NCI-H146 treated with DMSO at 0.1 percent for 48 hours (cell line): ENCODE data around the gene ICAM3.

Experiments used
- DNase-seq: peaks from one replicate; lab custom pipeline; 2025; ENCODE audit not compliant: unreplicated experiment; lab: John Stamatoyannopoulos, UW

ICAM3 gene

DNA sequence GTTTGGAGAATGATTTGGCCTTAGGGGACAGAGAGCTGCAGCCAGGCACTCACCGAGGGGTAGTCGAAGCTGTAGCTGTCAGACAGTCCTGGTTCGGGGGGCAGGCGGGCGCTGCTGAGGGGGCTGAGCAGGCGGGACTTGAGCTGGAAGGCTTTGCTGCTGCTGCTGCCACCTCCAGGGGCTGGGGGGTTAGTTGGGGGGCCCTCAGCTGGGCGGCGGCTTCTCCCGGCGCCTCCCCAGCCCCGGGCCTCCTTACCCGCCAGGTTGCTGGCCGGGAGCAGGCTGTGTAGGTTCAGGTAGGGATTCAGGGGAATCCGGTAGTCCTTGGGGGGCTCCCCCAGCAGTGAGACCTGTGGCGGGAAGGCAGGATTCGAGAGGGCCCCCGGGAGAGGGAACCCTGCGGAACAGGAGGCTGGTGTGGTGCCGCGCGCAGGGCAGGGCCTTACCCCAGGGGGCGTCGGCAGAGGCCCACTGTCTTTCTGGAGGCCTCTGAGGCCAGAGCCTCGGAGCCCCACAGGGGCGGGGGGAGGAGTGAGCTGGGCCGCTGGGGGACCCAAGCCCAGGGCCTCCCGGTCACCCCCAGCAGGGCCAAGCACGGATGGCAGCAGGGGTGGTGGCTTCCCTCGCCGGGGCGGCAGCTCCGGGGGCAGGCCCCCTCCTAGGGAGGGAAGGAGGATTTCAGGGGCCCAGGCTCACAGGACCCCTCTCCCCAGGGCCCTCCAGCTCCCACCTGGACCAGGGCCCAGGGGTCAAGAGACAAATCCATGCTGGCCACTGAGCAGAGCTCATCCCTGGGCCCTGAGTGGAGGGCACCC is 18.6 kb downstream of the ICAM3 start:
- DNase-seq, result no peak

DNA sequence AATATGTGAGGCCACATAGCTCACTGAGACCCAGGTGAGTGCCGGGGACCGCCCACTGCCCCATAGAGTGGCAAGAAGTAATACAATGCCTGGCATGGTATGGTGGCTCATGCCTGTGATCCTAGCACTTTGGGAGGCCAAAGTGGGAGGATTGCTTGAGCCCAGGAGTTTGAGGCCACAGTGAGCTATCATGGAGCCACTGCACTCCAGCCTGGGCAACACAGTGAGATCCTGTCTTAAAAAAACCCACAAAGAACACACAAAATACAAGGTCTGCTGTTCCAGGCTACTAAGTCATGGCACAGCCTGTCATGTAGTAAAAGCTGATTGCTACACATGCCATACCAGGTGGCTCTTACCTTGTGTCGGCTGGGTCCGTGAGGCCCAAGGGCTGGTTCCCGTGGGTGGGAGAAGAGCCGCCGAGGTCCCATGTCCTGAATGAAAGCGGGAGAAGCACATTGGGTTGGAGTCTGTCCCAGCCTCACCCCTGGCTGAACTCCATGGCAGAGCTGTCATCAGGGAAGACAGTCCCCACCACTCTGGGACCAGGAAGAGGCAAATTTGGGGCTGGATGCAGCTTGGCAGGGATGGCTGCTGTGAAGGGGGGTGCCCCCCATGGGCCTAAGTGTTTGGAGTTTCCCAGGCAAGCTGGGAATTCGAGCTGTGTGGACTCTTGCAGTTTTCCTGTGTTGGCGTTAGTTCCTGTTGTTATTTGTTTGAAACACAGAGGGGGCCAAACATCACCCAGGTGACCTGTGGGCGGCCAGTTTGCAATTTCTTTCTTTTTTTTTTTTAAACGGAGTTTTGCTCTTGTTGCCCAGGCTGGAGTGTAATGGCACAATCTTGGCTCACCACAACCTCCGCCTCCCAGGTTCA is 20.4 kb downstream of the ICAM3 start:
- no peak for DNase-seq

- no peak for DNase-seq
These were observed 21.5 kb downstream of the ICAM3 start for GRCh38 chr19:10317857-10318462.

DNA sequence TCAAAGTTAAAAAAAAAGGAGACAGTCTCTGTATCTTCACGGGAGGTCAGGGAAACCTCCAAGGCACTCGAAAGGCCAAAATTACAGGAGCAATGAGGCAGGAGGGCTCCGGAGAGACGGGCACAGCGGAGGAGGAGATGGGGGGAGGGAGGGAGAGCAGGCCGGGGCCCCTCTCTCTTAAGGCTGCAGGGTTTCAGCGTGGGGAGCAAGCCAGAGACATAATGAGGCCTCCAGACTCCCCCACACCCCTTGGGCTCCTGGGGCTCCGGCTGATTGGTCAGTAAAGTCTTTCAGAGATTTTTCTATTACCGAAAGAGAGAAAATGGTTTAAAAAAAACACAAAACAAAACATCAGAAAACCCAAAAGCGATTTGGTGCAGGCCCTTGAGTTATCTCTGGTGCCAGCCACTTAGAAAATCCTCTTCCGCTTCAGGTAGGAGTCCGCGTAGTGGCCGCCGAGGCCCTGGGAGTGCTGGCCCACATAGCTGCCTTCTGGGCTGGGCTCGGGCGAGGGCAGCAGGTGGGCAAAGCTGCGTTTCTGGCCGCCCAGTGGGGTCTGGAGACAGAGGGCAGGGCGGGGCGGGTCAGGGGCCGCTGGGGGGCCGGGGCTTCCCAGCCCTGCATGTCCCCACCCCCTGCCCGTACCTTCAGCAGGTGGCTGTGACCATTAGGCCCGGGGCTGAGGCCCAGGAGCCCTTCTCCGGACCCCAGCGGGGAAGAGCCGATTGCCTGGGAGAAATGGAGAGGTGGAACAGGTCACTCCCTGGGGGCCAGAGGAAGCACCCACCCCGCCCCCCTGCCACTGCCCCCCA is 22.2 kb downstream of the ICAM3 start:
- no peak for DNase-seq

GRCh38 chr19:10316229-10317044 is 23.0 kb downstream of the ICAM3 start:
- no peak for DNase-seq

DNA sequence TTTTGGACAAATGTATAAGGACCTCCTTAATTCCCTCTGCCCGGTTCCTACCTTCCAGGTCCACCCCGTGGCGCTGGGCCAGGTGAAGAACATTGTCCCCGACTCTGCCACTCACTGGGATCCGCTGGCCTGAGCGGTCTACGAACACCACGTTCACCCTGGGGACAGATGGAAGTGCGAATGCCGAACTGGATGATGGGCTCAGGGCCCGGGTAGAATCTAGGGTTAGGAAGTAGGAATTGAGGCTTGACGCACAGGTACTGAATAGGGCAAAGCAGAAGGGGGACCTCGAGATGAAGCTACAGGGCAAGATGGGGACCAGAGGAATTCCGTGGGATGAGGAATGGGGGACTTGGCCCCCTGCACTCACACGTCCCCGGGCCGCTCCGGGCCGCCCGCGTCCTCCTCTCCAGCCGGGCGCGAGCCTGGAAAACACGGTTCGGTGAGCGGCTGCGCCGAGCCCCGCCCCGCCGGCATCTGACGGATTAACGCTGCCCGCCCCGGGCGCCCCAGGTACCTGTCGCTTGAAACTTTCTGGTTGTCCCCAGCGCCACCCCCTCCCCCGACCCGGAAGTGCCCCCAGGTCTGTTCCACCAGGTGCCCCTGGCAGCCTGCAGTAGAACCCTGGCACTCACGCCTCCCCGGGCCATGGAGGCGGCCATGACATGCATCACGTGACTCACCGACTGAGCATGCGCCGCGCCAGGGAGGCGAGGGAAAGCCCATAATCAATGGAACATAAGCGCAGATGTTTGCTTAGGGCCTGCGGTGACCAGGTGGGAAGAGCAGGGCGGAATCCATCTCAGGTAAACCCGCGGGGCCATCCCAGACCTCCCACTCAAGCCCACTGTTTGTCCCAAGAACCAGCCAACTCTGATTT is 23.8 kb downstream of the ICAM3 start, which contains the start of gene FDX2:
FDX2 (minus strand) TSS at position 681 of the 880 bp plus-strand sequence; CDS start at position 662, 19 bp downstream.
- peak; percentile 93 for DNase-seq

- no peak for DNase-seq
These were observed 30.0 kb downstream of the ICAM3 start, which contains the start of gene ZGLP1 for GRCh38 chr19:10309423-10309822. Gene ZGLP1, minus strand, starts transcription at chr19:10309815.

DNA sequence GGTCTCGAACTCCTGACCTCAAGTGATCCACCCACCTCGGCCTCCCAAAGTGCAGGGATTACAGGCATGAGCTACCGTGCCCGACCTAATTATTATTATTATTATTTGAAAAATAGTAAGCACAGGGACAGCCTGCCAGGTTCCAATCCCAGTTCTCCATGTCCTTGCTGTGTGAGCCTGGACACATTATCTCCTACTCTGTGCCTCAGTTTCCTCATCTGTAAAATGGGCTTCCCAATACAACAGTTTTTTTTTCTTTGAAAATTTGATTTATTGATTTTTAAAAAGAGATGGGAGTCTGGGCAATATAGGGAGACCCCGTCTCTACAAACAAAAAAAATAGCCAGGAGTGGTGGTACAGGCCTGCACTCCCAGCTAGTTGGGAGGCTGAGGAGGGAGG is 33.1 kb downstream of the ICAM3 start:
- no peak for DNase-seq

DNA sequence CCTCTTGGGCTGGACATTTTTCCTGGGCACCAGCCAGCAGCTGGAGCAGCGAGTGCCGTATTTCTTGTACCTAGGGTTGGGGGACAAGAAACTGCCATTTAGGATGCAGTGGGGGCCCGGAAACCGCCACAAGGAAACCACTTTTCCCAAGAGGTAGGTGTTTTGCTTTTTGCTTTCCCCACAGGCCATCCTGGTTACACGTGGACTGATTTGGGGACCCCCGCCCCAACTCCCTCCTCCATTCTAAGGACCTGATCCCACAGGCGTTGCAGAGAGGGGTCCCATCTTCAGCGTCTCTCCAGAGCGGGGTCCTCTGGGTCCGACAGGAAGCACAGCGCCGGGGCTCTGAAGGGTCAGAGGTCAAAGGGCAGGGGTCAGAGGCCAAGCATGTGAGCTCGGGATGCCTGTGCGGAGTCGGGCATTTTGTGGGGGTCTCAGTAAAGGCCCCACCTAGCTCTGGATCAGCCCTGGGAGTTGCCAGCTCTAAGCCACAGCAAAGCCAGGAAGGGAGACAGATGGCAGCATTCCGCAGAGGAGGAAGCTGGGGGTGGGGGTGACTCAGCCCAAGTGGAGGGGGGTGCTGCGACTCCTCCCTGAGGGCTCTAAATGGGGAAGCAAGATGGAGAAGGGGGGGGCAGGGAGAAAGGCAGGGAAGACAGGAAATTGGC is 34.2 kb downstream of the ICAM3 start:
- no peak for DNase-seq

DNA sequence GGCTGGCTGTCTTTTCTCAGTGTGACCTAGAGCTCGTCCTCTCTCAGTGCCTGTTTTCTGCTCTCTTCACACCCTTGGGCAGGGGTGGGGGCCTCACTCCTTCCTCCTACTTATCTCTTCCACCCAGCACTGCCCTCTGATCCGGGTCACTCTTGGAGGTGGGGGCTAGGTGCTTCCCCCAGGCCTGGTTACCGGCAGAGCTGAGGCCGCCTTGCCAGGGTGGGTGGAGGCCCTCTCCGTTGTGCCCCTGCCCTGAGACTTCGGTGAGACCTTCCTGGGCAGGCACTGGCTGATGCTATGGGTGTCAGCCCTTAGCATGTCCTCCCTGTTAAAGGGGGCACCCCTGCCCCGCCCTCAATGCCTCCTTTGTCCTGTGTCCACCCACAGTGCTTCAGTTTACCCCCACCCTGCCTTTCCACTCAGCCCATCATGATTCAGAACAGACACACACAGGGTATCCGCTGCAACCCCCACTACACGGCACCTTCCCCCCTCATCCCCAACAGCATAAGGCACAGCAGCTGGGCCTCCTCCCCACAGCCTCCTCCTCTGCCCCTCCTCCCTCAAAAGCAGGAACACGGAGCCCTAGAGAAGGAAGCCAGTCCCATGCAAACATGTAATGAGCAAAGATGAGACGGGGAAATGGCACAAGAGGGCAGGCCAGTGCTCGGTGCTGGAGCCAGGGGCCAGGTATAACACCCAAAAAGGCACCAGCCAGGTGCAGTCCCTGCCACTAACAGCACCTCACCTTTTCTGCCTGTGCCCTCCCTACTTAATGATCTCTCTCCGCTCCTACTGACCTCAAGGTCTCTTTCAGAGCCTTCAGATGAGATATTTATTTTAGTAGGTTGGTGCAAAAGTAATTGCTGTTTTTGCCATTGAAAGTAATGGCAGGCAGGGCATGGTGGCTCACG is 39.6 kb downstream of the ICAM3 start:
- no peak for DNase-seq

- DNase-seq, result no peak
These were observed 43.4 kb downstream of the ICAM3 start for GRCh38 chr19:10295847-10296591.

DNA sequence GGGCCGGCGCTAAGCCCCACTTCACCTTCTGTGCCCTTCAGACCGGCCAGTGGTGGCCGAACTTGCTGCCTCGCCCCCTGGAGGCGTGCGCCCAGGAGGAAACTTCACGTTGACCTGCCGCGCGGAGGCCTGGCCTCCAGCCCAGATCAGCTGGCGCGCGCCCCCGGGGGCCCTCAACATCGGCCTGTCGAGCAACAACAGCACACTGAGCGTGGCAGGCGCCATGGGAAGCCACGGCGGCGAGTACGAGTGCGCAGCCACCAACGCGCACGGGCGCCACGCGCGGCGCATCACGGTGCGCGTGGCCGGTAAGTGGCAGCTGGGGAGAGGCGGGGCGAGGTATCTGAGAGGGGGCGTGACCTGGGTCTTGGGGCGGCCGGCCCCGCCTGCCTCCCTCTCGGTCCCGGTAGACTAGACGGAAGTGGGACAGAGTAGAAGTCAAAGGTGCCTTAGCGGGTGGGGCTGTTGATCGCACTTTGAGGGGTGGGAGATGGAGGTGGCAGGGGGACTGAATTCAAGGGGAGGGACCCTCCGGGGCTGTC is 44.0 kb downstream of the ICAM3 start:
- DNase-seq, result no peak

DNA sequence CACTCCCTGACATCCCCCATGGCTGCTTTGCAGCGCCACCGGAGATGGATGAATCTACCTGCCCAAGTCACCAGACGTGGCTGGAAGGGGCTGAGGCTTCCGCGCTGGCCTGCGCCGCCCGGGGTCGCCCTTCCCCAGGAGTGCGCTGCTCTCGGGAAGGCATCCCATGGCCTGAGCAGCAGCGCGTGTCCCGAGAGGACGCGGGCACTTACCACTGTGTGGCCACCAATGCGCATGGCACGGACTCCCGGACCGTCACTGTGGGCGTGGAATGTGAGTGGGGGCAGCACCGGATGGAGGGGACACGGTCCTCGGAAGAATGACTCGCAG is 45.1 kb downstream of the ICAM3 start:
- DNase-seq, result no peak

DNA sequence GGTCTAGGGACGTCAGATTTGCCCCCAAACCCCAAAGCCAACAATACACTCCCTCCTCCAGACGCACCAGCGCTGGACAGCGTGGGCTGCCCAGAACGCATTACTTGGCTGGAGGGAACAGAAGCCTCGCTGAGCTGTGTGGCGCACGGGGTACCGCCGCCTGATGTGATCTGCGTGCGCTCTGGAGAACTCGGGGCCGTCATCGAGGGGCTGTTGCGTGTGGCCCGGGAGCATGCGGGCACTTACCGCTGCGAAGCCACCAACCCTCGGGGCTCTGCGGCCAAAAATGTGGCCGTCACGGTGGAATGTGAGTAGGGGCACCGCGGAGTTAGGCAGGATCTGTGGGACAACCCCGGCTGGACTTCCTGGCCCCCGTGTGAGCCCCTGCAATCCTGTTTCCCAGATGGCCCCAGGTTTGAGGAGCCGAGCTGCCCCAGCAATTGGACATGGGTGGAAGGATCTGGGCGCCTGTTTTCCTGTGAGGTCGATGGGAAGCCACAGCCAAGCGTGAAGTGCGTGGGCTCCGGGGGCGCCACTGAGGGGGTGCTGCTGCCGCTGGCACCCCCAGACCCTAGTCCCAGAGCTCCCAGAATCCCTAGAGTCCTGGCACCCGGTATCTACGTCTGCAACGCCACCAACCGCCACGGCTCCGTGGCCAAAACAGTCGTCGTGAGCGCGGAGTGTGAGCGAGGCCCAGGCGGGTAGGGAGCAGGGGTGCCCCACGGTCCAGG is 45.6 kb downstream of the ICAM3 start:
- DNase-seq, result no peak

DNA sequence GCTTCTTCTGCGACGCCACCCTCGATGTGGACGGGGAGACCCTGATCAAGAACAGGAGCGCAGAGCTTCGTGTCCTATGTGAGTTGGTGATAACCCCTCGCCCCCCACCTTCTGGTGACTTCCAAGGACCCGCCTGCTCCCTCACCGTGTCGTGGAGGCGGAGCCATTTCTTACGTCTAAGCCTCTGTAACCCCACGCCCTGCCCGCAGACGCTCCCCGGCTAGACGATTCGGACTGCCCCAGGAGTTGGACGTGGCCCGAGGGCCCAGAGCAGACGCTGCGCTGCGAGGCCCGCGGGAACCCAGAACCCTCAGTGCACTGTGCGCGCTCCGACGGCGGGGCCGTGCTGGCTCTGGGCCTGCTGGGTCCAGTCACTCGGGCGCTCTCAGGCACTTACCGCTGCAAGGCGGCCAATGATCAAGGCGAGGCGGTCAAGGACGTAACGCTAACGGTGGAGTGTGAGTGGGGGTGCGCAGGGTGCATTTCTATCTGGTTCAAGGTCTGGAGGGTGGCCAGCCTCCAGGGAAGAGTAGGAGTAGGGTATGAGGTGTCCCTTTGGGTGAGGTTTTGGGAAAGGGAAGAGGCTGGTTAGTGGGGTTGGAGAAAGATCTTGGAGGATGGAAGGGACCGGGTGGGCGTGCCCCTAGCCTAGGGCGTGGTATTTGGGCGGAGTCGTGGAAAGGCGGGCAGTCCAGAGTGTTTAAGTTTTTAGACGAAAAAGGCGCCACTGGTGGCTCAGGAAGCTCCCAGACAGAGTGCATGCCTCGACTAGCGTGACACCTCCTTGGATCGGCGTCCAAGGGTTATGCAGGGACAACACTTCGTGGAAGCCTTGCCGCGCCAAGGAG is 46.4 kb downstream of the ICAM3 start:
- no peak for DNase-seq
